GM21786 (cell line): ENCODE data around the gene ABCC1.
"Not testable (repeated sequence)": the region's sequence is repeated elsewhere in the genome, so short reads cannot be mapped to it uniquely, and the experiment has no call there.

ENCODE experiments used
- ATAC-seq: cut with Tn5 transposase; IDR thresholded peaks from one replicate; pipeline ENCODE4 v1.9.1; 2021; ENCODE audit not compliant: unreplicated experiment

Gene ABCC1

GRCh38 chr16:15949210-15950160 is at the start of gene ABCC1:
ABCC1 (plus strand) TSS chr16:15949616; CDS start chr16:15949752, 136 bp downstream.
- ATAC-seq = peak; percentile 46

- ATAC-seq = no peak
These were observed 49.1 kb upstream of the ABCC1 start for GRCh38 chr16:15900357-15900756.

- ATAC-seq = no peak
These were observed 48.4 kb upstream of the ABCC1 start for GRCh38 chr16:15900901-15901500.

GRCh38 chr16:15903960-15904359 is 45.5 kb upstream of the ABCC1 start:
- no peak for ATAC-seq

GRCh38 chr16:15906439-15906838 is 43.0 kb upstream of the ABCC1 start:
- ATAC-seq = no peak

GRCh38 chr16:15907863-15908478 is 41.4 kb upstream of the ABCC1 start:
- ATAC-seq = peak; percentile 97

GRCh38 chr16:15911198-15911597 is 38.2 kb upstream of the ABCC1 start:
- ATAC-seq = no peak

GRCh38 chr16:15913046-15913698 is 36.2 kb upstream of the ABCC1 start:
- no peak for ATAC-seq

- ATAC-seq = no peak
These were observed 33.8 kb upstream of the ABCC1 start for GRCh38 chr16:15915555-15916081.

- ATAC-seq = no peak
These were observed 33.1 kb upstream of the ABCC1 start for GRCh38 chr16:15916323-15916722.

- ATAC-seq = not testable (repeated sequence)
These were observed 31.1 kb upstream of the ABCC1 start for GRCh38 chr16:15918314-15918713.

GRCh38 chr16:15919331-15919730 is 30.1 kb upstream of the ABCC1 start:
- no peak for ATAC-seq

GRCh38 chr16:15924996-15925395 is 24.4 kb upstream of the ABCC1 start:
- ATAC-seq = no peak

- ATAC-seq = no peak
These were observed 23.8 kb upstream of the ABCC1 start for GRCh38 chr16:15925631-15926030.

GRCh38 chr16:15928261-15929104 is 20.9 kb upstream of the ABCC1 start:
- no peak for ATAC-seq

GRCh38 chr16:15932939-15933338 is 16.5 kb upstream of the ABCC1 start:
- ATAC-seq = no peak

- ATAC-seq = no peak
These were observed 15.6 kb upstream of the ABCC1 start for GRCh38 chr16:15933781-15934180.

GRCh38 chr16:15934991-15935390 is 14.4 kb upstream of the ABCC1 start:
- ATAC-seq = no peak

GRCh38 chr16:15936809-15937208 is 12.6 kb upstream of the ABCC1 start:
- ATAC-seq = not testable (repeated sequence)
